Measurements from ENCODE around the gene TSPAN9.

TSPAN9 gene

DNA sequence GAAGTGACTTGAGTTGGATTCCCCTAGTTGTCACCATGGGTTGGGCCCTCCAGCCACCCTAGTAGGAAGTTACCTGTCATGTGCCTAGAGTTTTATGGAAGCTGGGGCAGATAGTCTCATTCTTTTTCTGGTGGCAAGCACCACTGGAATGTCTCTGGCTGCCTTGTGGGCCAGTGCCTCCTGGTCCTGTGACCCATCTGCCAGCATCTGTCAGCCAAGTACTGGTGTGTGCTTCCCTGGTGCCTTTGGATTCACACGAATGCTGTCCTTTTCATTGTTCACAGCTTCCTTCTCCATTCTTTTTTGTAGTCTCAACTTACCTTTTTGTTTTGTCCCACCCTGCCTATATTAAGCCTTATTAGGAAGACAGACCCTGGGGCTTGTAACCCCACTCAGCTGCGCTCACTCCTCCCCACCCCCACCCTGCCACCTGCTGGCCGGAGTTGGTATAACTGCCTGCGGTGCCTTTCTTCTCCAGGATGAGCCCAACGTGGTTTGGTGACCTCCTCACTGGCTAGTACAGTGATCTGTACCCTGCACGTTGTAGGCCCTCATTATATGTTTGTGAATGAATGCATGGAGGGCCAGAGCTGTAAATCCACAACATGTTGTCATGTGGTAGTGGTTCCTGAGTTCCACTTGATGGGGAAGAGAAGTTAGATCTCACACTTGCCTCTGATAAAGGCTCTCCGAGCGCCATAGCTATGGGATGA, 125.7 kb downstream of the TSPAN9 start:
- peak; percentile 25 to 73 (median 54) for DNase-seq (ENCODE audit: low read depth in 2 of 3, low spot score in 1 of 3)

DNA sequence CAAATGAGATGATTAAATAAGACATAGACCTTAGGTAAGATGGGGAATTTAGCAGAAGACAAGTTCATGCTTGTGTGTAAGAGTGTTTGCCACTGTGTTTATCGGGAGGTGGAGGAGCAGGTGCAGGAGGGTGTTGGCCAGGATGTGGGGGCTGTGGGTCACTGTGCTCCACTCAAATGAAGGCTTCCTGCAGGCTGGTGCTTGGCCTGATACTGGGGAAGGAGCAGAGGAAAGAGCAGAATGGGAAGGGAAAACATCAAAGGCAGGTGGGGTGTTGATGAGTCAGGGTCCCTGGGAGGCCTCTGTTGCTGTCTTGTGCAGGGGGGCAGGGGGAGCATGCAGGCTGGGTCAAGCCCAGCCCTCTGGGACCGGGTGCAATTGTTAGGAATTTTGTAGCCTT, 126.5 kb downstream of the TSPAN9 start:
- no peak for DNase-seq (ENCODE audit: low read depth in 2 of 3, low spot score in 1 of 3)

DNA sequence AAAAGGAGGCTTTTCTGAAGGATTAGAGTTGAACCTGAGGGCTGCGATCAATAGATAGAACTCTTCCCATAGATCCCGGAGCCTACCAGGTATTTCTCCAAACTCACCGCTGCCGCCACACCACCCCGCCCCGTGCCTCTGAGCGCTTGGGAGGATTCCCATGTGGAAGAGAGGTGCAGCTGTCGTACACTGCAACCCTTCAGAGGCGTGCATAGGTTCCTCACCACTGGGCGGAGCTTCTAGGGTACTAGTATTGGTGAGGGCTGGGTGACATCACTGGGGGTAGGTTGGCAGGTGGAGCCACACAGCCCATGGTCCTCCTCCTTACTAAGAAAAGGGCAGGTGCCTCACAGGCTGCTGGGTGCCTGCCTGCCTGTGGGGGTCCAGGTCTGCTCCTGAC, 127.0 kb downstream of the TSPAN9 start:
- DNase-seq (ENCODE audit: low read depth in 2 of 3, low spot score in 1 of 3): no peak

DNA sequence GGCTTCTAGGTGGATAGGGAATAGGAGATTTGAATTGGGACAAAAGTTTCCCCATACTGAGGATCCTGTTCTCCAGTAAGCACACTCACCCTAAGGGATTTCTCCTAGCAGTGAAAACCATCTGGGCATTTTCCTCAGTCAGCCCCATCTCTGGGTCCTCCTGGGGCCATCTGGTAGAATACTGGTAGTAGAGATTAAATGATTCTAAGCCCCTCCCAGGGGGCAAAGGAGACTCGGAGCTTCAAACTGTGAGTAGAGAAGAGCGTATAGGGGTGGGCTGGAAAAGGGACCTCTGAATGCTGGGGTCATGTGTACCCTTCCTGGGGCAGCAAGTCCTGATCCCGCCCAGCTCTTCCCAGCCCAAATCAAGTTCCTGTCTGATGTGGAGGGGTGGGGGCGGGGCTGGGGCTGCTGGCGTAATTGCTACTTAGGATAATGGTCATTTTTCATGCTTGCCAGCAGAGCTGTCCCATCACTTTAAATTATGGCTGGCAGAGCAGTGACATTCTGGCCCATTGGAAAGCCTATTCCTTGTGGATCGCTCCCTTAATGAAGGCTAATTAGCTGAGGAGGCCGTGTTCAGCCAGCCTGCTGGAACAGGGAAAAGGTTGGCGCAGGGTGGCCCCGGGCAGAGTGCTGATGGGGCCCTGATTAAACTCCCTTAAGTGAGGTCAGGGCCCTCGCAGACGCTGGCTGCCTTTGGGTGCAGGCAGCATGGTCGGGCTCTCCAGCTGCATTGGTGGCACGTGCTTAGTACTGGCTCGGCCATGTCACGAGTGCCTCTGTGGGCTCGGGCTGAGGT, 127.8 kb downstream of the TSPAN9 start:
- DNase-seq (ENCODE audit: low read depth in 2 of 3, low spot score in 1 of 3): no peak

DNA sequence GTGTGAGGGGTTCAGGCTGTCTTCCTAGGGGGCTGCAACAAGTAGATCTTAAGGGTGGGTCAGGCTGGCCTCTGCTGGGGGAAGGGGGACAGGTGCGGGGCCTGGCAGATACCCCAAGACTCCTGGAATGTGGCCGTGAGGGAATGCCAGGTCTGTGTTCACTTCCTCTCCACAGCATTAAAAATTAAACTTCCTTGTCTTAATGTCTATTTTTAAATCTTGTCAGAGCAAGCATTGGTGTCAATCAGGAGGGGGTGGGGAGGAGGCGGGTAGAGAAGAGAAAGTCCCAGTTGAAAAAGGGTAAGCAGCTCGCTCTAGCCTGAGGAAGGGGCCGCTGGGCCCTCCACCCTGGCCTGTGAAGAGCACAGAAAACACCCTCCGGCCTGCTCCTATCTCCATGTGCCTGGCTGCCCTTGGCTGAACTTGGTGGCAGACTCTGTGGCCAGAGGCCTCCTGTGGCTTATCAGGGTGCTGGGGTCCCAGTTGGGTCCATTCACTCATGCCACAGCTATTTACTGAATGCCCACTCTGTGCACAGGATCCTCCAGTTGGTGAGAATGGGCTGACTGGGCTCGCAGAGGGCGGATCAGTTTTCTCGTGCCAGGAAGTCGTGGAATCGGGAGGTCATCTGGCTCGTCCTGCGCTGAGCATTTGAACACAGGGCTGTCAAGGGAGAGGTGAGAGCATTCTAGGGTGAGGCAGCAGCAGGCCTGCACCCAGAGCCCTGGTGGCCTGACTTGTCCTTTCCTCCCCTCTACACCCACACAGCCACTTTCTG, 128.8 kb downstream of the TSPAN9 start:
- DNase-seq (ENCODE audit: low read depth in 2 of 3, low spot score in 1 of 3): no peak

DNA sequence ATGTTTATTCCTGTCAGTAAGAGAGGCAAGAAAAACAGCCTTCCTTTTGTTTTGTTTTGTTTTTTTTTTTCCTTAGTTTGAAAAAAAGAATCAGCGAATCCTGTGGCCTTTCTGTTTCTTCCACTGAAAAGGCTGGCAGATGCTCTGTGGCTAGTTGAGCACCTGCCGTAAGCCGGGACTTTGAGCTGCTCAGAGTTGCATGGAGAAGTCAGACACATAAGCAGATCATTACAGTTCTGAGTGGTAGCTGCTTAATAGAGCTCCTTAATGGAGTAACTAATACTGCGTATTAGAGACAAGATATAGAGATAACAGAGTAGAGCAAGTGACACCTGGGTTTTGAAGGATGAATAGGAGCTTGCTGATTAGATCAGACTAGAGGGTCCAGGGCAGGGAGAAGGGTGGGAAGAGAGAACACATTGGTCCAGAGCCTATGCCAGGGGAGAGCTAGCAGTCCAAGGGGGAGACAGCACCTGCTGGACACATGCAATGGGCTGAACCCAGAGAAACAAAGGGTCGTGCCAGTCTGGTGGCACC, 129.4 kb downstream of the TSPAN9 start:
- DNase-seq (ENCODE audit: low read depth in 2 of 3, low spot score in 1 of 3): no peak

DNA sequence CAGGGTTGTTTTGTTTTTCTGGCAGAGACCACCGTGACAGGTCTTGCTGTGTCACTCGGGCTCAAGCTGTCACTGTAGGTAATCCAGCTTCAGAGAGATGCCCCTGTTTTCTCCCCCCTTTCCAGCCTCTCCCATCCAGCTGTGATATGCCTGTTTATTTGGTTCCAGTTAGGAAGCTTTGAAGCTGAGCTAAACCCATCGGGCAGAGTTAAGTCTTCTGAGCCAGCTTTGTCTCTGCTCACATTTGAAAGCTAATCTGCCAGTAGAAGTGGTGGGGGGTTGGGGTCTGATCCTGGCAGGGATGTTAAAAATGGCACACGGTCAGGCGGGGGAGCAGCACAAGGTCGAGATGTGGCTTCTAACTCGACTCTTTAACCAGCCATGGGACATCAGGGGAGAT, 130.0 kb downstream of the TSPAN9 start:
- DNase-seq (ENCODE audit: low read depth in 2 of 3, low spot score in 1 of 3): no peak

DNA sequence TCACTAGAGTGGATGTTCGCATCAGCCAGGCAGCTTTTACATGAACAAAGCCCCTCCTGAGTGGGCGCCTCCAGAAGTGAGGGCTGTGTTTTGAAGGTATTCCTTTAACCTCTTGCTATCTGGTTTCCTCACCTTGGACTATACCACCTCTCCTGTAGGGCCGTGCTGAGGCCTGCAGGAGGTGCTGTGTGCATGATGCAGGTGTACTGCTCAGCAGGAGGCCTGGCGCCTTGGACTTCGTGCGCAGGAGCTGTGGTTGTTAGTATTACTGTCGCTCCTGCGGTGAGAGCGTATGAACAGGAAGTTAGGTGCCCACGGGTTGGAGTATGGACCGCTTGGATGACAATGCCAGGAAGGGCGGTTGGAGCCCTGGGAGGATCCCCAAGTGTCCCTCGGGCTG, 130.7 kb downstream of the TSPAN9 start:
- DNase-seq (ENCODE audit: low read depth in 2 of 3, low spot score in 1 of 3): no peak

DNA sequence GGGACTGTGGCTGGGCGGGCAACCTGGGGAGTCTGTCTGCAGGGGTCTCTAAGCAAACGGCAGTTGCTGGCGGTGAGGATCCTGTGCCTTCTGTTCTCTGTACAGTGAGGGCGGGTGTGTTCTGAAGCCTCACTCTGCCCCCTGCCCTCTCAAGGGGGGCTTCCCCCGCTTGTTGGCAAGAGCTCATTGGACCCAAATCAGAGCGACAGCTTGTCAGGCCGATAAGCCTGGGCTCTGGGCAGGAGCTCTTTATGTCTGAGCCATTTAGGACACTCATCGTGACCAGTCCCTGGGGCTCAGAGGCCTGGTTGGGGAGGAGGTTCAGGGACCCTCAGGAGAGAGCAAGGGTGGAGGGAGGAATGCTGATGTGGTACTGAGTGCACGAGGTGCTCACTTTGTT, 136.0 kb downstream of the TSPAN9 start:
- DNase-seq (ENCODE audit: low read depth in 2 of 3, low spot score in 1 of 3): no peak

DNA sequence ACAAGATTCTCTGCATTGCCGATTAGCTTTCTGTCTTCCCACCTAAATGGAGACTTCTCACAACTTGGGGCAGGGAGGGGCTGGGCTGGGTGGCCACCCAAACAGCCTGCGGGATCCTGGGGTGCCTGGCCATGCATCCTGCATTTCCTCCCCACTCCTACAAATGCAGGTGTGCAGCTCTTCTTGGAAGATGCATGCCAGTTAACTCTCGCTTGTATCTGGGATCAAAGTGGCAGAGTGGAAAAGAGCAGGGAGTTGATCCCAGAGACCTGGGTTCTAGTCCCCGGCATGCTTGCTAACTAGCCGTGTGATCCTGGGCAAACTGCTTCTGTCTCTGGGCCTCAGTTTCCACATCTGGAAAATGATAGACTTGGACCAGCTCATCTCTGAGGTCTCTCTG, 136.6 kb downstream of the TSPAN9 start:
- no peak for DNase-seq (ENCODE audit: low read depth in 2 of 3, low spot score in 1 of 3)

DNA sequence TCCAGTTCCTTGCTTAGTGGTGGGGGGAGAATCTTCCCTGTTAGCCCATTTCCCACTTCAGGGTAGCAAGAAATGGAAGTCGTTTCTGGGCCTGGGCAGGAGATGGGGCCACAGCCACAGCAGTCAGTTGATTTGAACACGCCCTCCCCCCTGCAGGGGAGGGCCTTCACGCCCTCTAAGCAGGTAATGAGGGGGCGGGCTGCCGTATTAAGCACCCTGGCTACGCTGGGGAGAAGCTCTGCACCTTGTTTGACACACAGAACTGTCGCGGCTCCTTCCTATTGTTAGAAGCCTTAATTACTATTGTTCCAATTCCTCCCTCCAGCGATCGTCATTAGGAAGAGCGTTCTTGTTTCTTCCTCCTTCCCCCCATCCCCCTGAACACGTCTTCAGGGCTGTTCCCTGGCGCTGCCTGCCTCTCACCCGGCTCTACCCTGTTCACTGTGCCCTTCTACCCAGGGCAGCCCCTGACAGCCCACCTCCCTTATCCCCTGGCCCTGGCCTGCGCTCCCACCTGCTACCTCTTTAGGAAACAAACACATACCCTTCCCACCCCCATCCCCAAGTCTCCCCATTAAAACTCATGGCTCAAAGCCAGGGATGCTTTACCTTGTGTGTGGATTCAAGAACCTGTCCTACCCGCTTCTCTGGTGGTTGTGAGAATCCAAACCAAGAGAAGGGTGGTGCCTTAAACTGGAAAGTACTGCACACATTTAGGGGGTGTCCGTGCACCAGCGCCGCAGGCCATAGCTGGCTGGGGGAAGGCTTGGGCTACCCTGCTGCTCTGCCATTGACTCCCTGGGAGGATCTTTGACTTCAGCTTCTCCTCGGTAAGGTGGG, 137.6 kb downstream of the TSPAN9 start:
- DNase-seq (ENCODE audit: low read depth in 2 of 3, low spot score in 1 of 3): no peak

DNA sequence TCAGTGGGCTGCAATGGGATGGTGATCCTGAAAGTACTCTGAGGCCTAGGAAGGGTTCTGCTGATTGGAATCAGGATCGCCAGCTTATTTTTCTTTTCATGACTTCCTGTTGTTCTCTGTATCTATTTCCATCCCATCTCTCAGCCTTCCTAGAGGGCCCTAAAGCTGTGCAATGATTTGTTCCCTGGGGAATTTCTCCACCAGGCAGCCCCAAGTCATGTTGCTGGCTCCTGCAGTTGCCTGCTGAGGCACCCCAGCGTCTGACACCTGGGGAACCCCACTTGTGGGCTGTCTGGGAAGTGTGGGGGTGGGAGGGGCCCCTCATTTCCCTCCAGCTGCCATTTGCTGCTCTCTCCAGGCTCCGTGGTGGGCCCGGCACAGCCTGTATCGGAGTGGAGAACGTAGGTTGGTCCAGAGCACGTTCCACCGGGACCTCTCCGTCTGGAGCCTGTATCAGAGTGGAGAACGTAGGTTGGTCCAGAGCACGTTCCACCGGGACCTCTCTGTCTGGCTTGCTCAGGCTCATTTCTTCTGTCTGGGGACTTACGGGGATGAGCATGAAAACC, 138.3 kb downstream of the TSPAN9 start:
- DNase-seq (ENCODE audit: low read depth in 2 of 3, low spot score in 1 of 3): no peak

DNA sequence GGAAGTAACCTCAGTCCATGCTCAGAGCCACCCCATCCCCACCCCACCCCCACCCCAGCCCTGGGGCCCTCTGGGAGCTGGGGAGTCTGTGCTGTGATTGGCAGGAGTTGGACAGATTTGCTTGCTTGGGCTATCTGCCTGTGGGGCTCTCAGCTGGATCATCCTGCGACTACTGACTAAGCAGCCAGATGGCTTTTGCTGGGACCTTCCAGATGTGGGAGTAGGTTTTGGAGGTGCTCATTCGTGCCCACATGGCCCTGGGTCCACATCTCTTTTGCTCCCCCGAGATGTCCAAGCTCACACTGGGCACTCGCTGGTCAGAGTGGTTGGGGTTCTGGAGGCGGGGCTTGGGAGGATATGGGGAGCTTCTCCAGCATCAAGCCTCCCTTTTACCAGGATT, 138.9 kb downstream of the TSPAN9 start:
- DNase-seq (ENCODE audit: low read depth in 2 of 3, low spot score in 1 of 3): no peak

DNA sequence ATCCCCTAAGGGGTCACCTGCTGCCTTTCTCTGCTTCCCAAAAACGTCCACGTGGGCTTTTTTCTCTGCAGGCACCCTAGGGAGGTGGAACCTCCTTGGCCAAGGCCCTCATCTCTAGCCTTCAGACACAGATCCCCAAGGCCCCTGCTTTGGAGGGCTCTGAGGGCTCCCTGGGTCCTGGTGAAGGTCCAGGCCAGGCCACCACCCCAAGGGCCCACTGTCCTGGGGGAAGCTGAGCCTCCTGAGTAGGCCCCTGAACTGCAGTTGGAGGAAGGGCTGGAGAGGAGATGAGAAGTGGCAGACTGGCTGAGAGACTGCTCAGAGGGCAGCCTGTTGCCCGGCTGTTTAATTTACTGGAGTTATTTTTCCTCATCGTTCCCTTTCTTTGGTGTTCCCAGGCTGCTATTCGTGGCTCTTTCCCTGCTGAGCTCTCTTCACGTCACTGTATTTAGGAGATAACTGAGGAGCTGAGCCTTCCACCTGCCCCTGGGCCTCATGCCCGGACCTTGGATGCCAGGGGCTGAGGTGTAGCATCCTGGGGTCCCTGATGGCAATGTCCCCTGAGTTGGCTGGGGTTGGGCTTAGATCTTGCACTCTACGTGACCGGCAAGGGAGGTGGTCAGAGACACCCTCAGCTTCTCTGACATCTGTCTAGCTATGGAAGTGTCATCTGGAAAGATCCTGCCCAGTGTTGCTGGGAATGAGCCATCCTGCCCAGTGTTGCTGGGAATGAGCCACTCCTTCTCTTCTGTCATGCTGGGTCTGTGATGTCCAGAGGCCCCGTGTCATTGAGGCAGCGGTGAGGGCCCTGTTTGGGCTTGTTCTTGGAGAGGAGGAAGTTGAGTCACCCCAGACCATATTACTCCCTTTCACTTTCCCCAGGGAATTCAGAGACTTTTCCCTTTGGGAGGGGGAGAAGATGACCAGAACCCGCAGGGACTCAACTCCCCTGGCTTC, 139.8 kb downstream of the TSPAN9 start:
- DNase-seq (ENCODE audit: low read depth in 2 of 3, low spot score in 1 of 3): no peak

DNA sequence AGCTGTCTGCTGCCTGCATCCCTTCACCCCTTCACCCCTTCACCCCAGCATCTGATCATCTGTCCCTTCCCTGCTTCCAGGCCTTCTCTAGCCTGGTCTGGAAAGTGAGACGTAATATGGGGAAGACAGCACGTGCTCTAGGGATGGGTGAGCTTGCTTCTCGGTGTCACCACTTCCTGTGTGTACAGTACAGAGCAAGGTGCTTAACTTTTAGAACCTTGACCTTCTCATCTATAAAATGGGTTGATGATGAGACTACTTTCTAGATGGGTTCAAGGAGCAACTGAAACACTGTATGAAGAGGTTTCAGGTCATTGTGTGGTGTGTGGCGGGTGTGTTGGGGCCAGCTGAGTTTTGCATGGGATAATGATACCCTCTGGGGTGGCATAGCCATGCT, 140.5 kb downstream of the TSPAN9 start:
- no peak for DNase-seq (ENCODE audit: low read depth in 2 of 3, low spot score in 1 of 3)

DNA sequence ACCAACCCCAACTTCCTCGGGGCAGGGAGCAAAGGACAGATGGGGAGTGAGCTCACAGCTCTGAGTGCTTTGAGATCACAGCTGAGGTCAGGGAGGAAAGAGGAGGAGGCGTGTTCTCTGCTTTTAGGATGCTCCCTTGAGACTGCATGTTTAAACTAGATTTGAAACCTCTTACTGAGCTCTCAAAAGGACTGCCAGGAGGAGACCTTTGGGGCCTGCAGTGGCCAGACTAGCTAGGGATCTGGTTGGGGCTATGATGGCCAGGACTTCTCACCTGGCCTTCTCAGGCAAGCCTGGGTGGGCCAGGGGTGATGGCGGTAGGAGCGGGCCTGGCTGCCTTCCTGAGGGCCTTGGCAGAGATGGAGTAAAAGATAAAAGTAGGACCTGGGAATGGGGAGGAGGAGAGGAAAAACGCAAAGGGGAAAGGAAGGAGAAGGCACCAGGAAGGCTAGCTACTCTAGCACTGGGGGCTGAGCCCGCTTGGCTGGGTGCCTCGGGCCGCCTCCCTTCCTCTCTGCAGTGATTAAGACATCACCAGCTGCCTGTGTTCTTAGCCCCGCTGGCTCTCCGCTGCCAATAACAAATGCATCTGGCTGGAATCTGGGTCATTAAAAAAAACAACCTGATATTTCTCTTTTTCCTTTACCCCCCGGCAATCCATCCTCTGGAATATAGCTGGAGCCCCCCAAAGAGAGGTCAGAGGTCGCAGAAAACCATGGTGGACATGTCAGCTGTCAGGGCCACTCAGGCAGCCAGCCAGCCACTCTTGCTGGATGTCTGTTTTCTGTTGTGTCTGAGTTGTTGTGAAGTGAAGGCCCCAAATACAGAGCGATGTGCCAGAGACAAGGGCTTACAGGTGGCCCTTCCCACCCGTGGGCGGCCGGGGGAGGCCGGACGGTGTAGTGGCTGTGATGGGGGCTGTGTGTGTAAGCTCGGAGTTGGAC, 141.3 kb downstream of the TSPAN9 start:
- no peak for DNase-seq (ENCODE audit: low read depth in 2 of 3, low spot score in 1 of 3)

DNA sequence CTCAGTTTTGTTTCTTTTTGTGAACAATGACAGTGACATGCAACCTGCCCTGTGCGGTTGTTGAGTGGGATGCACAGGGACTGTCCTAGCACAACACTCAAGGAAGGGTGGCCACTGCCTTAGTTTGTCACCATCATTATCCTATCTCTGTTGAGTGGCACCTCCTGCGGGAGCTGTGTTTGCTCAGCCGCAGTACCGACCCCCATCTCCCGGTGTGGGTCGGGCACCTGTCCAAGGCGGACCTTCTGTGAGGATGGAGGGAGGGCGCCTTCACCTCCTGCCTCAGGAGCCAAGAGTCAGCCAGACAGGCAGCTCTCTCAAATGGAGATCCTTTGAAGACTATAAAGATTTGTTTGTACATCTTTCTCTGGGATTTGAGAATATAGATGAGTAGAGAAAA, 142.1 kb downstream of the TSPAN9 start:
- no peak for DNase-seq (ENCODE audit: low read depth in 2 of 3, low spot score in 1 of 3)

All from stimulated activated CD4-positive, alpha-beta T cell treated with anti-CD3 and anti-CD28 coated beads, Interleukin-12 subunit alpha, Interleukin-12 subunit beta, amount 100 ng/mL, for 48 hours (primary cell).